CD1c-positive myeloid dendritic cell (primary cell): ENCODE results near the gene HIRA.

Experiments used
- DNase-seq: peaks from one replicate; pipeline ENCODE4 v3.0.0-alpha.2; 2016; ENCODE audit errors: extremely low spot score

HIRA gene

DNA sequence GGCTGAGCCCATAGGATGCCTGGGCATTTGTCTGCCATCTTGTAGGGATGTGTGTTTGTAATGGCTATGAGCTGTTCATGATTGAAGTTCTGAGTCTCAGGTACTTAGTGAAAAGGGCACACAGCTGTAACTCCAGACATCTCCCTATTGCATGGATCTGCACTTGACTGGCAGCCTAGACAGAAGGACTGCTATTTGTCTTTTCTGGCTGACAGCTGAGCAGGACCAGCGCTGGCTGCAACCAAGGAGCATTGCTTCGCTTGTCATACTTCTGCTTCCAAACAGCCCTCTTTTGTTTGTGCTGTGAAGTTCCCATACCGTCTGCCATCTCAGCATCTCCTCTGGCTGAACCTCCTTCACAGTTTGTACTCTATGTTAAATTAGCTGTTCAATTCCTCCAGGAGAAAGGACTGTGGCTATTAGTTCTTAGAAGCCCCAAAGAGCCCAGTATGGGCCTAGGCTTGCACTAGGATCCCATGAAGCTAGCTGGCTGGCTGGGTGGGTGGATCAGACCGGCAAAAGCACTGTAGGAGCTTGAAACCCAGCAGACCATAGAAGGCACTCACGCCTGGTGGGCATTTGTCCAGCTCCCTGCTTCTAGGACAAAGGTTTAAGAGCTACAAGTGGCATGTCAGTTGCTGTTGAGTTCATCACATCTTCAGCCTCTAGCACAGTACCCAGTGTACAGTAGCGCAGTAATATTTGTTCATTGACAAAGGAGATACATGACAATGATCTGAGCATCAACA is 20.4 kb downstream of the HIRA start:
- DNase-seq, result no peak

DNA sequence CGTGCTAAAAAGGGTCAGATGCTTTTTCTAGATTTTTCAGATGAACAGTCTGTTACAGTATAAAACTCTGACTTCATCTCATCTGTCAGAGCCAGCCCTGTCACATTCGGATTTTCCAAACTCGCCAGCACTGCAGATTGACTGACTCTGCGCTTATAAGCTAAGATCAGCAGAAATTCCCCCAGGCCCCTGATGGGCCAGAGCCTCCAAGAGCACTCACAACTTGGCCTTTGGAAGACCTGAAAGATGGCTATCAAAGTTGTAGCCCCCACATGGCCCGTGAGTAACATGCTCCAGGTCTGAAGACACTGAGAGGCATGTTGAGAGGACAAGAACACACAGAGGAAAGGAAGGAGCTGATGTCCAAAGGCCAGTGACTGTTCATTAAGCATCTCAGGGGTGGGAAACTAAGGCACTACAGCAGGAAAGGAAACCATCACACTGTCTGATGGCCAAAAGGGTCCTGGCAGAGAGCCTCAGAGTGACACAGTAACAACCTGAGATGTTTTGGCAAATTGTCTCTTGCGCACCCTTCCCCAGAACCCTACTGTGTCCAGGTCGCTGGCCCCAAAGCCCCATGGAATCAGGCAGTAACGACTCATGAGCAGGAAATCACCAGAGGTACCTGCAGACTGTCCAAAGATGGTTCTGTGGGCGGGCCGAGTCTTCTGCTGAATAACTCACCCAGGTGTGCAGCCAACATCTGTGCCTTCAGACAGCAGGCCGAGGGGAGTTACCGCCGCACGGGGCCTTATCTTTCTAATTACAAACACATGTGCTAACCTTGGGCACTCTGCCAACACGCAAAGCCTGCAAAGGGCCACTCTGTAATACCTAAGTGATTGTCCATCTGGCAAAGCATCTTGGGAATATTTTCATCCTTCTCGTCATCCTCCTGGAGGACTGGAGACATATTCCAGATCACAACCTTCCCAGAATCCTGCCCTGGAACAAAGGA is 23.6 kb downstream of the HIRA start:
- DNase-seq, result no peak

GRCh38 chr22:19406846-19407245 is 24.7 kb downstream of the HIRA start:
- DNase-seq, result no peak

- DNase-seq, result no peak
Observed at GRCh38 chr22:19406281-19406811, 25.2 kb downstream of the HIRA start.

DNA sequence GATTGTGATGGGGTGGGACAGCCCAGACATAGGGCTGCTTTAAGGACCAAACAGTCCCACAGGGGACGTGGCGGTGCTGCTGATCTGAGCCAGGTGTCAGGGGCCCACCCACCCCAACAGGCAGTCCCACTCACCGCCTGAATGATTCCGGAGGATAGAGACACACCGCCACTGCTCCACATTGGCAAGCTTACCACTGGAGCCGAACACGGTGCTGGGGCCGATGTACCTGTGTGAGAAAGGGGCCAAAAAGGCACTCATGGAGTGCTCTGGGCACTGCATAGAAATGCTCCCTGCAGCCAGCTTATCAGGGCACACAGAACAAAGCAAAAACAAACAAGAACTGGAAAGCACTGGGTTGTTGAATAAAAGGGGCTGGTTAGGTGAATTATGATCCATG is 25.9 kb downstream of the HIRA start:
- no peak for DNase-seq

GRCh38 chr22:19405133-19405532 is 26.4 kb downstream of the HIRA start:
- no peak for DNase-seq

DNA sequence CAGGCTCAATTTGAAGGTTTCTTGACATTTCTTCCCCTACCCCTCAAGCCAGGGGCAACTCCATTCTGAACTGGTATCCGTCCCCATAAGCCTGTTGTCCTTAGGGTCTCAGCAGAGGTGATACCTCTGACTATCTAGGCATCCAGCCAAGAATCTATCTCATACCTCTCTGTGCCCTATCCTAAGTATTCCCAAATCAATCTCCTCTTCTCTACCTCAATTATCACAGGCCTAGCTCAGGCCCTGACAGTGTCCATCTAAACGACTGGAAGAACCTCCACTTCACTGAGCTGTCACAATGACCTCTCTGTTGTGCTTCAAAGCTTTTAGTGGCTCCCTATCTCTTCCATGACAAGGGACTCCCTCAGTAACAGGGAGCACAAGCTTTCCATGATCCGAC is 26.9 kb downstream of the HIRA start:
- no peak for DNase-seq

DNA sequence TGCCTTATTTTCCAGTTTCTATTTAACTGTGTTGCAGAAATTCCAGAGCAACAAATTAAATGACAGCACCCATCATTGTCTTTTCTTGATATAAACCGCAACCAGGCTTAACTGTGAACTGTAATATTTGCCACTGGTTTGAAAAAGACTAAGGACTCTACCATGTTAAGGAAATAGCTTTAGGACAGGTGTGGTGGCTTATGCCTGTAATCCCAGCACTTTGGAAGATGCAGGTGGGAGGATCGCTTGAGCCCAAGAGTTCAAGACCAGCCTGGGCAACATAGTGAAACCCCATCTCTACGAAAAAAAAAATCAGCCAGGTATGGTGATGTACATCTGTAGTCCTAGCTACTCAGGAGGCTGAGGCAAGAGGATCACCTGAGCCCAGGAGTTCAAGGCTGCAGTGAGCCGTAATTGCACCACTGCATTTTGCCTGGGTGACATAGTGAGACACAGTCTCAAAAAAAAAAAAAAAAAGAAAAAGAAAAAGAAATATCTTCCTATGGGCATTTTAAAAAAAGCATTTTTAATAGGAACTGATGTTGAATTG is 28.8 kb downstream of the HIRA start:
- no peak for DNase-seq

GRCh38 chr22:19401483-19401882 is 30.1 kb downstream of the HIRA start:
- no peak for DNase-seq

DNA sequence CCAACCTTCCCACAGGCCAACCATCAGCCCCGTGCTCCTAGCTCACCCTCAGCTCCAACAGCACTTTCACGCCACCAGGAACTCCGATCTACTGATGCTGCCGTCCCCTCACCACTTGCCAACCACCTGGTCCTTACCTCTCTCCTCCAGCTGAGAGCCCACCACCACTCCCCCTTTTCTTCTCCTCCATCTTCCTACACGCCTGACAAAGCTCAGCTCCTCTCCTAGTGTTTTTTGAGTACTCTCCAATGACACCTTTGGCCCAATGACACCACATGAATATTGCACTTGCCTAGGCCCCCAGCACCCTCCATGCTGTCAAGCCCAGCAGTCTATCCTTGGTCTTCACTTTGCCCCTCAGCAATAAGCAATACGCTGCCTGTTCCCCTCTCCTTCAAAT is 30.7 kb downstream of the HIRA start:
- no peak for DNase-seq

DNA sequence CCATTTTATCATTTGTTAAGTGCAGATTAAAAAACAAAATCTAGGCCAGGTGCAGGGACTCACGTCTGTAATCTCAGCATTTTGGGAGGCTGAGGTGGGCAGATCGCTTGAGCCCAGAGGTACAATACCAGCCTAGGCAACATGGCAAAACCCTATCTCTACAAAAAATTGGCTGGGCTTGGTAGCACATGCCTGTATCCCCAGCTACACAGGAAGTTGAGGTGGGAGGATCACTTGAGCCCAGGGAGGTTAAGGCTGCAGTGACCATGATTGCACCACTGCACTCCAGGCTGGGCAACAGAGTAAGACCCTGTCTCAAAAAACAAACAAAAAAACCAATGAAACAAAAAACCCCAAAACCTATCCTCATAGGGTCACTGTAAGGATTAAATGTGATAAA is 32.9 kb downstream of the HIRA start:
- no peak for DNase-seq

DNA sequence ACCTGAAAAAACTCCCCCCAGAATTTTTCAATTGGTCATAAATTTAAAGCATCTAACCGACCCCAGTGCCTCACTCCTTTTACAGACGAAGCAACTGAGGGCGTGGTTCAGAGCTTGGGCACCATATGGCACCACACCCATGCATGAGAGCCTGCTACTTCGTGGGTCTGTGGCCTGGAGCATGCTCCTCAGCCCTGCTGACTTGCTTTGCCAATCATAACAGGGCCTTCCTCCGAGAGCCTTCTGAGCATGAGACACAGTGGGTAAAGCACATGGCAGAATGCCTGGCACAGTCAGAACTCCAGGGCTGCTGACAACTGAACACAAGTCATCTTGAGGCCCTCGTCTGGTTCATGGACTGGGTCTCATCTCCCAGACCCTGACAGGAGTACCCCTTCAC is 33.3 kb downstream of the HIRA start:
- no peak for DNase-seq

DNA sequence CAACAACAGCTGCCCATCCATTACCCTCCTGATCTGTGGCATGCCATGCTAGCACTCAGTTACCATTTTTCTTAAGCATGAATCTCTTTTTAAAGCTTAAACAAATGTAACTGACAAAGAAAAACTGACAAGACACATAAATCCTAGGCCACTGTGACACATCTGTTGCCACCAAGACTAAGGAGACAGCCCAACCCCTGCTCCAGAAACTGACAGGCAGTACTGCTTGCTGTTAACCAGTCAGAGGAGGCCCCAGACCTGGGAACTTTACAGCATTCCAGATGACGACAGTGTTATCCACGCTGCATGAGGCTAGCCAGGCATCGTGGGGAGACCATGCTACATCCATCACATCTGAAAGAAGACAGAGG is 33.8 kb downstream of the HIRA start:
- DNase-seq, result no peak

- no peak for DNase-seq
Observed at GRCh38 chr22:19396934-19397733, 34.4 kb downstream of the HIRA start.

- DNase-seq, result no peak
Observed at GRCh38 chr22:19396561-19396933, 35.0 kb downstream of the HIRA start.

GRCh38 chr22:19395276-19395675 is 36.3 kb downstream of the HIRA start:
- DNase-seq, result no peak

- DNase-seq, result no peak
Observed at GRCh38 chr22:19394274-19395050, 37.1 kb downstream of the HIRA start.

GRCh38 chr22:19393704-19394103 is 37.8 kb downstream of the HIRA start:
- no peak for DNase-seq

DNA sequence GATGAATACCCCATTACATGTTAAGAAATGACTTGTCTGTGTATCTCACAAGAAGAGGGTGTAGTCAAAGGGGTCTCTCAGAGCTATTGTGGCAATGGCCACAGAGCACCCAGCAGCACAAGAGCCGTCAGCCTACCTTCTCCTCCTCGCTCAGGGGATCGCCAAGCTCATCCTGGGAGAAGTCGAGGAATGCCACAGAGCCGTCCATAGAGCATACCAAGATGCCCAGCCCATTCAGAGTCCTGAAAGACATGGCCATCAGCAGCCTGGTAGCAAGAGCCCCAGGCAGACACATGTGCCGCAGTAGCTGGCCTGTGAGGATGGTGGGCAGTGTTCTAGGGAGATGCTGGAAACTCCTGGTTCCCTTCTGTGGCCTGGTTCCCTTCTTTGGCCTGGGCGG is 44.0 kb downstream of the HIRA start:
- DNase-seq, result no peak

DNA sequence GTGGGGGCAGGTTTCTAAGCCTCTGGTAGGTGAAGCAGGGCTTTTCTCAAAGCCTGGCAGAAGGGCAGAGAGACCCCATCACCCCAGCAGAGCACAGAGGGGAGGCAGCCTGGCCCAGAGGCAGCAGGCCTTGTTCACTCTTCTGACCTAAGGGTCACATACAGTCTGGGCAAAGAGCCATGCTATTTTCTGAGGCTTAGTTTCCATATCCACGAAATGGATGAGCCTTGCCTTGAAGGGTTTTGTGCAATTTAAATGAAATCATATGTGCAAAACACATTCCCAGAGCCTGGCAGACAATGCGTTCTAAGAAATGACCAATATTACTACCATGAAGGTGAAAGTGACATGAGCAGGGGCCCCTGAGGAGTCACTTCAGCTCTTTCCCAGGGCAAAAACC is 44.5 kb downstream of the HIRA start:
- no peak for DNase-seq

DNA sequence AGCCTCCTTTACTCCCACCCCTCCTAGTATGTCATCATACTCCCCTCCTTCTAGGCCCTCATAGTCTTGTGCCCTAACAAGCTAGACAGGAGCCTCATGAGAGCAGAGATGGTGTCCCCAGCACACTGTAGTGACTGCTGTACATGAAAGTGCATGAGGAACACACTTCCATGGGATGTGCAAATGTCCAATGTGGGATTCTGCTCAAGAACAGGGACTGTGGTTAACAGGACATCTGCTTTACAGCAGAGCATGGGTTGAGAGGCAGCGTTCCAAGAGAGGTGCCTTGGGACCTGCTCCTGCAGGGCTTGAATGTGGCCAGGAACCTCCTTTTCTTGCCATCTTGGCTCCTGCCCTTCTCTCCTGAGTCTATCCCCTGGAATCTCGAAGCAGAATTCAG is 45.3 kb downstream of the HIRA start:
- DNase-seq, result no peak
